MCF 10A (cell line): ENCODE results near the gene KLF7. TPM values are rescaled to one million over a fixed set of nuclear protein-coding genes. Genes with fewer than 3 reads are reported as not detected.
A peak's percentile ranks its signal among the peaks of the same experiment; 100 is the strongest.

Experiments used
- BruUV-seq: library from RNA; stranded (reverse); fragments of 400-500 nt; replicated peaks from 2 replicates; lab custom pipeline; 2021; lab: Mats Ljungman, UMichigan
- CTCF ChIA-PET: fragments of 300-600 bp; sonication (Branson Sonifier 250); formaldehyde crosslinking; extraction: SDS; loops from one replicate; lab custom pipeline; 2021; ENCODE audit warnings: antibody characterized with exemption, inconsistent platforms; lab: Yijun Ruan, JAX
- POLR2A ChIA-PET: fragments of 300-600, 350-650 bp; sonication (Branson Sonifier 250); formaldehyde crosslinking; extraction: SDS; loops from one replicate; lab custom pipeline; 2020; ENCODE audit warnings: antibody characterized with exemption, inconsistent platforms; lab: Yijun Ruan, JAX
- DNase-seq: peaks from one replicate; pipeline ENCODE4 v3.0.0-alpha.2; 2018; ENCODE audit not compliant: unreplicated experiment
- H3K27ac Mint-ChIP-seq: one replicate; pipeline ENCODE4 v1.8.0; 2022; ENCODE audit warnings: mild to moderate bottlenecking, low read depth, mixed read lengths; ENCODE audit not compliant: unreplicated experiment
- H3K27me3 Mint-ChIP-seq: one replicate; pipeline ENCODE4 v1.8.0; 2022; ENCODE audit warnings: mixed read lengths; ENCODE audit not compliant: insufficient read depth, unreplicated experiment
- H3K36me3 Mint-ChIP-seq: one replicate; pipeline ENCODE4 v1.8.0; 2022; ENCODE audit warnings: mild to moderate bottlenecking, moderate library complexity, mixed read lengths; ENCODE audit not compliant: insufficient read depth, unreplicated experiment
- H3K4me1 Mint-ChIP-seq: one replicate; pipeline ENCODE4 v1.8.0; 2022; ENCODE audit warnings: mixed read lengths; ENCODE audit not compliant: insufficient read depth, unreplicated experiment
- H3K4me3 Mint-ChIP-seq: one replicate; pipeline ENCODE4 v1.8.0; 2022; ENCODE audit warnings: mild to moderate bottlenecking, moderate library complexity, mixed read lengths; ENCODE audit not compliant: unreplicated experiment
- H3K9me3 Mint-ChIP-seq: one replicate; pipeline ENCODE4 v1.8.0; 2022; ENCODE audit warnings: mixed read lengths; ENCODE audit not compliant: unreplicated experiment
- intact Hi-C: fragments of 100-400 bp; cut with micrococcal nuclease; formaldehyde crosslinking; loops from 2 replicates; pipeline ENCODE4 v1.14.1; 2022
- total RNA-seq: library from RNA; stranded (reverse); gene quantifications from 2 replicates; pipeline ENCODE4 v1.2.3, GENCODE V29; 2022
- TF ChIP-seq, protein P1 (sequence below): fragments of 200-600 bp; IDR thresholded peaks from one replicate; pipeline ENCODE4 v1.8.0; 2022; ENCODE audit warnings: antibody characterized with exemption, mild to moderate bottlenecking; ENCODE audit not compliant: unreplicated experiment

The KLF7 gene
- total RNA-seq, 1 experiment from 2014 or later, result 40.1 TPM

DNA sequence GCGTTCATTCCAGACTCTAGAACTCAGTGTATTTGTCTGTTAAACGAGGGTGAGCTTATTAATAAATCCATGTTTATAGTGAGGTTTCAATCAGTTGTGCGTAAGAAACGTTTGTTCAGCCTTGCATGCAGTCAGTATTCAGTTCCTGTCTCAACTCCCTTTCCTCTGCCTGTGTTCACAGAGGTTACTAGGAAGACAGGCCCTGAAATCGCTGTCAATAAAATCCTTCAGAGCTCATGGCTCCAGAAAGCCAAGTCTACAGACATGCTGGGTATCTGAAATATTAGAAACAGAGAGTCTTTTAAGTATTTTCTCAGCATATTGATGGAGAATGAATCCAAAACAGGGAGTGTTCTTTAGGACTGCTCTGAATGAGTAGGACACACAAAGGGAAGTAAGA lies 75.4 kb downstream of the KLF7 start:
- CTCF ChIA-PET, result no interaction called here
- Mint-ChIP-seq H3K9me3 (no peaks in the 10 kb centered on the region), H3K27me3 (no peaks in the 10 kb centered on the region), H3K27ac (no peak overlapping the region), H3K36me3 (peaks cover 30% of the 10 kb centered on the region), H3K4me1 (peaks cover 10% of the 10 kb centered on the region), H3K4me3 (no peak overlapping the region)
- no peak for DNase-seq
- POLR2A ChIA-PET, result no interaction called here
- TF ChIP-seq, protein P1, sequence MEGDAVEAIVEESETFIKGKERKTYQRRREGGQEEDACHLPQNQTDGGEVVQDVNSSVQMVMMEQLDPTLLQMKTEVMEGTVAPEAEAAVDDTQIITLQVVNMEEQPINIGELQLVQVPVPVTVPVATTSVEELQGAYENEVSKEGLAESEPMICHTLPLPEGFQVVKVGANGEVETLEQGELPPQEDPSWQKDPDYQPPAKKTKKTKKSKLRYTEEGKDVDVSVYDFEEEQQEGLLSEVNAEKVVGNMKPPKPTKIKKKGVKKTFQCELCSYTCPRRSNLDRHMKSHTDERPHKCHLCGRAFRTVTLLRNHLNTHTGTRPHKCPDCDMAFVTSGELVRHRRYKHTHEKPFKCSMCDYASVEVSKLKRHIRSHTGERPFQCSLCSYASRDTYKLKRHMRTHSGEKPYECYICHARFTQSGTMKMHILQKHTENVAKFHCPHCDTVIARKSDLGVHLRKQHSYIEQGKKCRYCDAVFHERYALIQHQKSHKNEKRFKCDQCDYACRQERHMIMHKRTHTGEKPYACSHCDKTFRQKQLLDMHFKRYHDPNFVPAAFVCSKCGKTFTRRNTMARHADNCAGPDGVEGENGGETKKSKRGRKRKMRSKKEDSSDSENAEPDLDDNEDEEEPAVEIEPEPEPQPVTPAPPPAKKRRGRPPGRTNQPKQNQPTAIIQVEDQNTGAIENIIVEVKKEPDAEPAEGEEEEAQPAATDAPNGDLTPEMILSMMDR, result no peak
- intact Hi-C loops, result no loop called here
- no TSS peak for BruUV-seq

DNA sequence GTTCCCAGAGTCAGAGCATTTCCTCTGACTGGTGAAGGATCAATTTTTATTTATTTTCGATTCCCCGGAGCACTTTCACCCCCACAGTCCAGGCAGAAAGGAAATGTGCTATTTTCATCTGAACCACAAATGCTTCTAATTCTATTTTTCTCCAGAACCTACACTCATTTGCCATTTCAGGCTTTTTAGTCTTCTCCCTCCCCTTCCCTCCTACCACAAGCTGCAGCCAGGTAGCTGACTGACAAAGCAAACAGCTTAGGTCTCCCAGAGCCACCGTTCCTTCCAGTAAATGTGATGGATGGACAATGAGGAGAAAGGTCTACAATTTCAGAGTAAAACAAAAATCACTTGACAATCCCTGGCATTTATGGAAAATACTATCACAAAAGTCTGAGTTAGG lies 76.9 kb downstream of the KLF7 start:
- Mint-ChIP-seq H3K4me1 (peaks cover 10% of the 10 kb centered on the region), H3K9me3 (no peaks in the 10 kb centered on the region), H3K36me3 (peaks cover 44% of the 10 kb centered on the region), H3K27ac (no peak overlapping the region), H3K4me3 (no peak overlapping the region), H3K27me3 (no peaks in the 10 kb centered on the region)
- DNase-seq, result no peak
- no TSS peak for BruUV-seq
- POLR2A ChIA-PET, result interaction anchor here (0.6 to 2.1 kb wide), 3 partner anchors 33 to 503 kb away, joined by 3 to 4 read pairs (median 3); no protein-coding TSS in a partner anchor
- CTCF ChIA-PET, result interaction anchor here (1.0 to 1.7 kb wide), 3 partner anchors 13 to 384 kb away, joined by 3 to 8 read pairs (median 4); no protein-coding TSS in a partner anchor
- intact Hi-C loops, result no loop called here
- TF ChIP-seq, protein P1, result no peak

DNA sequence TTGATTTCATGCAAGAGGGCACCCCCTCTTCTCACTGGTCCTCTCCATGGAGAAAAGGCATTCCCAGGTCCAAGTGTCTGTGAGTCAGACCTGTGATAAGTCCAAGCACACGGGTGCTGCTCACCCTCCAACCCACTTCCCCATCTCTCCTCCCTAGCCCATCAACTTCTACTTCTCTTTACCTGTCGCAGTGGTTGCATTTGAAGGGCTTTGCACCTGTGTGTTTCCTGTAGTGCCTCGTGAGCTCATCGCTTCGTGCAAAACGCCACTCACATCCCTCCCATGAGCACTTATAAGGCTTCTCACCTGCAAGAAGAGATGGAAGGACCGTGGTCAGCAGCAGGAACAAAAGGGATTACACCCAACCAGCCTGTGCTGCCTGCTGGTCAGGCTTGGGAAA lies 77.5 kb downstream of the KLF7 start:
- DNase-seq, result no peak
- TF ChIP-seq, protein P1, result no peak
- H3K36me3 Mint-ChIP-seq, result peaks cover 50% of the 10 kb centered on the region
- H3K9me3 Mint-ChIP-seq, result no peaks in the 10 kb centered on the region
- no peaks in the 10 kb centered on the region for H3K27me3 Mint-ChIP-seq
- CTCF ChIA-PET, result interaction anchor here (0.5 to 1.7 kb wide), 2 partner anchors 14 to 307 kb away, joined by 4 to 8 read pairs; no protein-coding TSS in a partner anchor
- no peak overlapping the region for H3K27ac Mint-ChIP-seq
- intact Hi-C loops, result no loop called here
- BruUV-seq, result no TSS peak
- POLR2A ChIA-PET, result interaction anchor here (1.3 to 2.1 kb wide), 2 partner anchors 33 to 74 kb away, joined by 3 to 4 read pairs; no protein-coding TSS in a partner anchor
- H3K4me3 Mint-ChIP-seq, result no peak overlapping the region
- H3K4me1 Mint-ChIP-seq, result peaks cover 7% of the 10 kb centered on the region

DNA sequence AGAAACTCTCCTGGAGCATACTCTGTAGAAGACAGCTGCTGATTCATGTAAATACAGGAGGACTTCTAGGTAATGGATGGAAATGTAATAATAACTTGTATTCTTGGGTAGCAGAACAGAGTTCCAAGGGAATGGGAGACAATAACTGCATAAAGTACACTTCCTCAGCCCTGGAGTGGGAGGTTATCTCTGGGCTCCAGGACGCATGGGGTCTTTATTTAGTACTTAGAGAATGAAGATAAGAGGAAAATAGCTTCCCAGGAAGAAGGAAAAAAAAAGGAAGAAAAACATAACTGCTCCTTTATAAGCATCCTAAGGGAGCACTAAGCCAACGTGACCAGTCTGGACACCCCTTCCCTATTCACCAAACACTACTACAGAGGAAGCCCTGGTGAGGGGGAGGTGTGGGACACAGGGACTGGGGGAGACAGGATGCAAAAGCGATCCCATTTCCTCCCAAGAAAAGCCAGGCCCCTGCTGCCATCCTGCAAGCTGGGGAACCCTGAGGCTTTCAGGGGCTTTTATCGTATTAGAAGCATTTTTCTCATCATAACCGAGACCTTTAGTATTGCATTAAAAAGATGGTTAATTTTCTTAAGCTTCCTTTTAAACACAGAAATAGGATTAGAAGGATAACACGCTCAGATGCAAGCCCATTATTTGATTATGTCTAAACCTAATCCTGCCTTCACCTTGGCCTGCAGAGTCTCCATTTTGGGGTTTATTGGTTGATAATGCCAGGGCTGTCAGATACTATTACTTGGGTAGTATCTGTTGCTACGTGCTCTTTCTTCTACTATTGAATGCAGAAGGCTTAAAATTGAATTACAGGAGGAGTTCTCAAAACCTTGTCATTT lies 78.5 kb downstream of the KLF7 start:
- Mint-ChIP-seq H3K27me3 (no peaks in the 10 kb centered on the region), H3K36me3 (peaks cover 50% of the 10 kb centered on the region), H3K4me3 (no peak overlapping the region), H3K4me1 (peaks cover 5% of the 10 kb centered on the region), H3K27ac (no peak overlapping the region), H3K9me3 (no peaks in the 10 kb centered on the region)
- POLR2A ChIA-PET, result interaction anchor here (0.7 kb wide), 1 partner anchor 12 kb away, joined by 3 read pairs; no protein-coding TSS in a partner anchor
- BruUV-seq, result TSS peak; percentile 17
- CTCF ChIA-PET, result interaction anchor here (0.8 kb wide), 1 partner anchor 125 kb away, joined by 3 read pairs; no protein-coding TSS in a partner anchor
- TF ChIP-seq, protein P1, result no peak
- intact Hi-C loops, result no loop called here
- no peak for DNase-seq
